Measurements from ENCODE around the gene TNS1.

The TNS1 gene

GRCh38 chr2:217932803-217933616, 69.8 kb downstream of the TNS1 start:
- Histone ChIP-seq H3K4me1 (ENCODE audit: insufficient read depth, low read length, poor library complexity, severe bottlenecking) (peaks cover 12% of the 10 kb centered on the region), H3K4me3 (ENCODE audit: low read length, poor library complexity, severe bottlenecking) (no peak overlapping the region), H2AFZ (ENCODE audit: low read length) (no peak overlapping the region), H3K9me2 (replicated peaks; ENCODE audit: low read depth, low read length) (no peaks in the 10 kb centered on the region), H3K9me3 (ENCODE audit: insufficient read depth, low read depth, low read length) (no peaks in the 10 kb centered on the region), H3K79me2 (ENCODE audit: insufficient read depth, low read length) (no peaks in the 10 kb centered on the region), H3F3A (ENCODE audit: low read depth) (no peaks in the 10 kb centered on the region), H3K36me3 (ENCODE audit: insufficient read depth, low read length) (no peaks in the 10 kb centered on the region), H4K20me1 (ENCODE audit: insufficient read depth, low read length, poor library complexity, severe bottlenecking) (no peaks in the 10 kb centered on the region), H3K9ac (ENCODE audit: low read depth, low read length, poor library complexity, severe bottlenecking) (no peak overlapping the region), H3K27me3 (ENCODE audit: insufficient read depth, low read length, poor library complexity, severe bottlenecking) (no peaks in the 10 kb centered on the region), H3K4me2 (ENCODE audit: low read depth, low read length, poor library complexity, severe bottlenecking) (no peak overlapping the region)
- TF ChIP-seq EZH2phosphoT487 (IDR thresholded peaks at IDR 0.05; ENCODE audit: borderline replicate concordance): no peak
- TF ChIP-seq, protein P1, sequence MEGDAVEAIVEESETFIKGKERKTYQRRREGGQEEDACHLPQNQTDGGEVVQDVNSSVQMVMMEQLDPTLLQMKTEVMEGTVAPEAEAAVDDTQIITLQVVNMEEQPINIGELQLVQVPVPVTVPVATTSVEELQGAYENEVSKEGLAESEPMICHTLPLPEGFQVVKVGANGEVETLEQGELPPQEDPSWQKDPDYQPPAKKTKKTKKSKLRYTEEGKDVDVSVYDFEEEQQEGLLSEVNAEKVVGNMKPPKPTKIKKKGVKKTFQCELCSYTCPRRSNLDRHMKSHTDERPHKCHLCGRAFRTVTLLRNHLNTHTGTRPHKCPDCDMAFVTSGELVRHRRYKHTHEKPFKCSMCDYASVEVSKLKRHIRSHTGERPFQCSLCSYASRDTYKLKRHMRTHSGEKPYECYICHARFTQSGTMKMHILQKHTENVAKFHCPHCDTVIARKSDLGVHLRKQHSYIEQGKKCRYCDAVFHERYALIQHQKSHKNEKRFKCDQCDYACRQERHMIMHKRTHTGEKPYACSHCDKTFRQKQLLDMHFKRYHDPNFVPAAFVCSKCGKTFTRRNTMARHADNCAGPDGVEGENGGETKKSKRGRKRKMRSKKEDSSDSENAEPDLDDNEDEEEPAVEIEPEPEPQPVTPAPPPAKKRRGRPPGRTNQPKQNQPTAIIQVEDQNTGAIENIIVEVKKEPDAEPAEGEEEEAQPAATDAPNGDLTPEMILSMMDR (conservative IDR thresholded peaks at IDR 0.05; ENCODE audit: low read length): peak; percentile 40; the same call in 1 of the 2 replicates

DNA sequence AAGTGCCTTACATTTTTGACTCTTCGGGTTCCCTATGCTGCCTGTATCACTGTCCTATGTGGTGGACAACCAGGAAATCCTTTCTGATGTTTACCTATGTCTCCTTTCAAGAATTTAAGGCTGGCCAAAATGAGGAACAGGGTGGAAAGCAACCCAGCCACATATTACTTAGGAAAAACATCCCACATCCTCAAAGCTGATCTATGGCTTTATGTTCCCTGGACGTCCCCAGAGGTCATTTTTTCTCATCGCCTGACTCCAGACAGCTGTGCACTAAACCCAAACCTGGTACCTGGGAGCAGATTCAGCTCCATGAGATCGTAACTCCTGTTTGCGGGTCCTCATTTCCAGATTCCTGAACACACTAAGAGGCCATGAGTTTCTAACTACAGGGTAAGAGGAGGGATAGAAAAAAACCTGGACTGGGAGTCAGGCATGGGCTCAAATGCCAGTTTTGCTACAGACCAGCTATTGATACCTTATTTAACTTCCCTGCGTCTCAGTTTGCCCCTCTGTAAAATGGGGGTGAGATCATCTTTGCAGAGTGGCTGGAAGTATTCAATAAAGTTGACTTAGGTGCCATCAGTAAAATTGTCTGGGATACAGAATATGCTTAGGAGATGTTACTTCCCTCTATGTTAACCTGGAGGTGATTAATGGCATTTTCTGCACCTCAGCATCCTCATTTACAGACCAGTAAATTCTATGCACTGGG, 70.8 kb downstream of the TNS1 start:
- Histone ChIP-seq H3K9me3 (ENCODE audit: insufficient read depth, low read depth, low read length) (no peaks in the 10 kb centered on the region), H2AFZ (ENCODE audit: low read length) (no peak overlapping the region), H3K4me3 (ENCODE audit: low read length, poor library complexity, severe bottlenecking) (no peak overlapping the region), H3K9ac (ENCODE audit: low read depth, low read length, poor library complexity, severe bottlenecking) (no peak overlapping the region), H3F3A (ENCODE audit: low read depth) (no peaks in the 10 kb centered on the region), H3K36me3 (ENCODE audit: insufficient read depth, low read length) (no peaks in the 10 kb centered on the region), H3K79me2 (ENCODE audit: insufficient read depth, low read length) (no peaks in the 10 kb centered on the region), H3K9me2 (replicated peaks; ENCODE audit: low read depth, low read length) (no peaks in the 10 kb centered on the region), H3K4me2 (ENCODE audit: low read depth, low read length, poor library complexity, severe bottlenecking) (no peak overlapping the region), H3K4me1 (ENCODE audit: insufficient read depth, low read length, poor library complexity, severe bottlenecking) (peaks cover 12% of the 10 kb centered on the region), H4K20me1 (ENCODE audit: insufficient read depth, low read length, poor library complexity, severe bottlenecking) (no peaks in the 10 kb centered on the region), H3K27me3 (ENCODE audit: insufficient read depth, low read length, poor library complexity, severe bottlenecking) (no peaks in the 10 kb centered on the region)
- TF ChIP-seq EZH2phosphoT487 (IDR thresholded peaks at IDR 0.05; ENCODE audit: borderline replicate concordance): no peak
- TF ChIP-seq, protein P1 (conservative IDR thresholded peaks at IDR 0.05; ENCODE audit: low read length): no peak

DNA sequence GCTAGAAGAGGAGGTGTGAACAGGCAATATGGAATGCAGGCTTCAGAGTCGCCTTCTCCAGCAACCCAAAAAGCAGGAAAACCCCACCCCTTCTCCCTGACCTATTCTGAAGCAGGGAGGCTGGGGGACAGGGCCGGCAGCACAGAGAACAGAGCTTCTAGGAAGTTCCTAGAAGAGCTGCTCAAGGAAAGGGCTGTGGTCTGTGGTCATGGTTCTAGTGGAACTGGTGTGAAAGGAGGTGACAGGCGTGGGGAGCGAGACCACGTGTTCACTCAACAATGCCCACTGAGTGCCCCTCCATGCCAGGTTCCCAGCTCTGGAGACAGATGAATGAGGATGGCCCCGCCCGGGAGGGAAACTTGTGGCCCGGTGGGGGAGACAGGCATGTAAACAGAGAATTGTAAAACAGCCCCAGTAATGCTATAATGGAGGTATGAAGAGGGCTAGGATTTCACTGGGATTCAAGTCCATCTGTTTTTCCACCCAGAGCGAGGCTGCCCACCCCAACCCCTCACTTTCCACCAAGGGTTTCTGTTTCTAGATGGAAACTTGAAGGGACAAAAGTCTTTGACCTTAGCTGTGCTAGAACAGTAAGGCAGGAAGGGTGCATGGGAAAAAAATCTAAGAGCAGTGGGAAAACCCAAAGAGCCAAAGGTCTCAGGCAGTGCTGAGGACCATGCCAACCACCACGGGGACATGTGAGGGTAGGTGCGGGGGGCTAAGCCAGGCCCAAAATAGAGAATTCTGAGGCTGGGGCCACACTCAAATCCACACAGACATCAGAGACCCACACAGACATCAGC, 71.8 kb downstream of the TNS1 start:
- Histone ChIP-seq H3K4me2 (ENCODE audit: low read depth, low read length, poor library complexity, severe bottlenecking) (no peak overlapping the region), H3K4me3 (ENCODE audit: low read length, poor library complexity, severe bottlenecking) (no peak overlapping the region), H2AFZ (ENCODE audit: low read length) (no peak overlapping the region), H3K27me3 (ENCODE audit: insufficient read depth, low read length, poor library complexity, severe bottlenecking) (no peaks in the 10 kb centered on the region), H3K4me1 (ENCODE audit: insufficient read depth, low read length, poor library complexity, severe bottlenecking) (peaks cover 12% of the 10 kb centered on the region), H3K9me2 (replicated peaks; ENCODE audit: low read depth, low read length) (no peaks in the 10 kb centered on the region), H4K20me1 (ENCODE audit: insufficient read depth, low read length, poor library complexity, severe bottlenecking) (no peaks in the 10 kb centered on the region), H3K9ac (ENCODE audit: low read depth, low read length, poor library complexity, severe bottlenecking) (no peak overlapping the region), H3K9me3 (ENCODE audit: insufficient read depth, low read depth, low read length) (no peaks in the 10 kb centered on the region), H3K79me2 (ENCODE audit: insufficient read depth, low read length) (no peaks in the 10 kb centered on the region), H3F3A (ENCODE audit: low read depth) (no peaks in the 10 kb centered on the region), H3K36me3 (ENCODE audit: insufficient read depth, low read length) (no peaks in the 10 kb centered on the region)
- no peak for TF ChIP-seq EZH2phosphoT487 (IDR thresholded peaks at IDR 0.05; ENCODE audit: borderline replicate concordance)
- TF ChIP-seq, protein P1 (conservative IDR thresholded peaks at IDR 0.05; ENCODE audit: low read length): no peak

Data from Loucy (cell line).